IMR-90 (cell line): ENCODE measurements around the gene SCN8A. TPM values are rescaled to one million over a fixed set of nuclear protein-coding genes. Genes with fewer than 3 reads are reported as not detected.

Experiments used
- ATAC-seq: fragments of 200-7000 bp; cut with Tn5 transposase; 2 replicates; pipeline ENCODE4 v1.9.1; 2020; ENCODE audit warnings: low read depth, mild to moderate bottlenecking, moderate library complexity
- BruUV-seq: library from RNA; stranded (reverse); fragments of 400-500 nt; replicated peaks from 2 replicates; lab custom pipeline; 2021; lab: Mats Ljungman, UMichigan
- CTCF ChIA-PET: fragments of 300-600 bp; formaldehyde crosslinking; extraction: SDS; loops from one replicate; lab custom pipeline; 2021; ENCODE audit warnings: antibody characterized with exemption; lab: Yijun Ruan, JAX
- POLR2A ChIA-PET: fragments of 300-600 bp; sonication (Branson Sonifier 250); formaldehyde crosslinking; loops from one replicate; lab custom pipeline; 2022; ENCODE audit warnings: antibody characterized with exemption; ENCODE audit not compliant: unreplicated experiment; lab: Charles Lee
- DNase-seq: peaks from one replicate; pipeline ENCODE4 v3.0.0; 2013
- H2AFZ ChIP-seq: replicated peaks from 2 replicates; pipeline ENCODE3; 2013; ENCODE audit warnings: low read length, mild to moderate bottlenecking; ENCODE audit not compliant: poor library complexity
- H2AK5ac ChIP-seq: 2 replicates; pipeline ENCODE4 v1.6.1; 2013; ENCODE audit warnings: low read depth, low read length, inconsistent platforms
- H2AK9ac ChIP-seq: replicated peaks from 2 replicates; pipeline ENCODE3; 2013; ENCODE audit warnings: mild to moderate bottlenecking, low read depth, low read length, moderate library complexity; ENCODE audit not compliant: poor library complexity
- H2BK120ac ChIP-seq: 2 replicates; pipeline ENCODE4 v1.6.1; 2013; ENCODE audit warnings: low read depth, low read length, inconsistent platforms
- H2BK15ac ChIP-seq: 3 replicates; pipeline ENCODE4 v1.6.1; 2013; ENCODE audit warnings: low read depth, low read length, inconsistent platforms
- H2BK20ac ChIP-seq: 2 replicates; pipeline ENCODE4 v1.6.1; 2013; ENCODE audit warnings: low read depth, mild to moderate bottlenecking, inconsistent platforms, low read length, moderate library complexity
- H2BK5ac ChIP-seq: 2 replicates; pipeline ENCODE4 v1.6.1; 2013; ENCODE audit warnings: mild to moderate bottlenecking, low read depth, low read length, inconsistent platforms; ENCODE audit not compliant: poor library complexity, severe bottlenecking
- H3K14ac ChIP-seq: replicated peaks from 2 replicates; pipeline ENCODE4 v1.6.1; 2013; ENCODE audit warnings: low read depth, low read length, inconsistent platforms
- H3K18ac ChIP-seq: 2 replicates; pipeline ENCODE4 v1.6.1; 2013; ENCODE audit warnings: low read depth, low read length, control low read depth
- H3K23ac ChIP-seq: 2 replicates; pipeline ENCODE4 v1.6.1; 2013; ENCODE audit warnings: low read depth, low read length, inconsistent platforms
- H3K27ac ChIP-seq: 2 replicates; pipeline ENCODE4 v1.5.1; 2013; ENCODE audit warnings: mild to moderate bottlenecking, control low read depth, low read length; ENCODE audit not compliant: insufficient read depth
- H3K27me3 ChIP-seq: 2 replicates; pipeline ENCODE4 v1.6.1; 2013; ENCODE audit warnings: low read length; ENCODE audit not compliant: control insufficient read depth, insufficient read depth
- H3K36me3 ChIP-seq: 2 replicates; pipeline ENCODE4 v1.6.1; 2013; ENCODE audit warnings: low read length, mixed read lengths; ENCODE audit not compliant: control insufficient read depth, insufficient read depth
- H3K4ac ChIP-seq: 2 replicates; pipeline ENCODE4 v1.6.1; 2013; ENCODE audit warnings: low read depth, low read length, inconsistent platforms
- H3K4me1 ChIP-seq: 2 replicates; pipeline ENCODE4 v1.6.1; 2013; ENCODE audit warnings: low read length, mixed read lengths; ENCODE audit not compliant: control insufficient read depth, insufficient read depth
- H3K4me2 ChIP-seq: 2 replicates; pipeline ENCODE4 v1.6.1; 2013; ENCODE audit warnings: low read depth, mild to moderate bottlenecking, control low read depth, low read length, moderate library complexity
- H3K4me3 ChIP-seq: 2 replicates; pipeline ENCODE4 v1.5.1; 2013; ENCODE audit warnings: low read depth, mild to moderate bottlenecking, control low read depth, low read length, moderate library complexity; ENCODE audit not compliant: insufficient read depth
- H3K56ac ChIP-seq: 2 replicates; pipeline ENCODE4 v1.6.1; 2013; ENCODE audit warnings: low read length, inconsistent platforms; ENCODE audit not compliant: insufficient read depth; ENCODE audit errors: extremely low read depth
- H3K79me1 ChIP-seq, 2 experiments: 2 replicates each; pipeline ENCODE4 v1.6.1; 2013; ENCODE audit warnings: low read length in 2 of 2, inconsistent platforms in 1 of 2, low read depth in 1 of 2
- H3K9ac ChIP-seq: 2 replicates; pipeline ENCODE4 v1.6.1; 2013; ENCODE audit warnings: low read depth, low read length, control low read depth
- H3K9me1 ChIP-seq: 2 replicates; pipeline ENCODE4 v1.6.1; 2013; ENCODE audit warnings: low read length, inconsistent platforms; ENCODE audit not compliant: insufficient read depth
- H3K9me3 ChIP-seq: 2 replicates; pipeline ENCODE4 v1.6.1; 2013; ENCODE audit warnings: low read length; ENCODE audit not compliant: control insufficient read depth, insufficient read depth
- H4K20me1 ChIP-seq: 2 replicates; pipeline ENCODE4 v1.6.1; 2013; ENCODE audit warnings: low read length, inconsistent platforms; ENCODE audit not compliant: insufficient read depth
- H4K5ac ChIP-seq: 2 replicates; pipeline ENCODE4 v1.6.1; 2013; ENCODE audit warnings: mild to moderate bottlenecking, low read depth, low read length, control low read depth
- H4K8ac ChIP-seq, 2 experiments: 2 replicates each; pipeline ENCODE4 v1.6.1; 2013; ENCODE audit warnings: low read depth in 2 of 2, low read length in 2 of 2, control low read depth in 1 of 2, inconsistent platforms in 1 of 2
- H4K91ac ChIP-seq: 2 replicates; pipeline ENCODE4 v1.6.1; 2013; ENCODE audit warnings: low read depth, low read length, inconsistent platforms; ENCODE audit not compliant: insufficient read depth
- BHLHE40 ChIP-seq: fragments of 150-350 bp; IDR thresholded peaks from 2 replicates; pipeline ENCODE4 v1.6.1; 2016; ENCODE audit warnings: mild to moderate bottlenecking, low read depth, low read length
- CEBPB ChIP-seq: IDR thresholded peaks from 2 replicates; pipeline ENCODE4 v1.6.1; 2012; ENCODE audit warnings: low read depth, low read length, improper control_type of control experiment
- MAFK ChIP-seq: IDR thresholded peaks from 2 replicates; pipeline ENCODE4 v1.6.1; 2012; ENCODE audit warnings: low read depth, low read length, improper control_type of control experiment
- MXI1 ChIP-seq: IDR thresholded peaks from 2 replicates; pipeline ENCODE4 v1.6.1; 2012; ENCODE audit warnings: low read depth, mild to moderate bottlenecking, low read length, moderate library complexity, borderline replicate concordance
- NFE2L2 ChIP-seq: fragments of 150-350 bp; IDR thresholded peaks from 2 replicates; pipeline ENCODE4 v1.6.1; 2016; ENCODE audit warnings: low read depth, mild to moderate bottlenecking, low read length
- POLR2A ChIP-seq: IDR thresholded peaks from 2 replicates; pipeline ENCODE4 v1.6.1; 2012; ENCODE audit warnings: mild to moderate bottlenecking, low read depth, low read length
- RAD21 ChIP-seq: IDR thresholded peaks from 2 replicates; pipeline ENCODE4 v1.6.1; 2012; ENCODE audit warnings: low read length, improper control_type of control experiment
- RCOR1 ChIP-seq: IDR thresholded peaks from 2 replicates; pipeline ENCODE4 v1.6.1; 2012; ENCODE audit warnings: mild to moderate bottlenecking, low read length, improper control_type of control experiment; ENCODE audit not compliant: insufficient replicate concordance
- SMC3 ChIP-seq: fragments of 150-350 bp; IDR thresholded peaks from 2 replicates; pipeline ENCODE4 v1.6.1; 2016; ENCODE audit warnings: low read depth, mild to moderate bottlenecking, antibody characterized with exemption, low read length, moderate library complexity
- WGBS, 2 experiments: methylation state at CpG; one replicate each; pipeline versions ENCODE4 v1.1.5 to v1.1.7; 2013; ENCODE audit warnings: missing lambda C conversion rate in 2 of 2; ENCODE audit not compliant: insufficient read length in 1 of 2; ENCODE audit errors: extremely low coverage in 2 of 2; 5-methylcytosine and 5-hydroxymethylcytosine counted together
- dilution Hi-C: fragments of 300-500 bp; cut with HindIII; formaldehyde crosslinking; loops from one replicate; pipeline ENCODE4 v1.14.3; 2018; ENCODE audit warnings: low sequenced_read_pairs; ENCODE audit not compliant: unreplicated experiment
- in situ Hi-C: fragments of 300-500 bp; cut with MboI; formaldehyde crosslinking; loops from 3 replicates; pipeline ENCODE4 v1.14.3; 2019; ENCODE audit warnings: low sequenced_read_pairs, inconsistent platforms, mixed read lengths
- intact Hi-C: fragments of 100-400 bp; cut with micrococcal nuclease; formaldehyde crosslinking; loops from 2 replicates; pipeline ENCODE4 v1.10.0; 2022
- polyA plus RNA-seq, 3 experiments: library from polyadenylated mRNA; depleted of rRNA; stranded (reverse); fragments of >200 nt; gene quantifications; 2 replicates each; pipeline ENCODE4 v1.2.3, GENCODE V29; 2012; ENCODE audit warnings: low replicate concordance in 1 of 3
- total RNA-seq: library from RNA; depleted of rRNA; stranded (reverse); fragments of >200 nt; gene quantifications from 2 replicates; pipeline ENCODE4 v1.2.3, GENCODE V29; 2012
- TF ChIP-seq, protein P1 (sequence below): fragments of 150-350 bp; IDR thresholded peaks from 2 replicates; pipeline ENCODE4 v1.6.1; 2017; ENCODE audit warnings: mild to moderate bottlenecking, antibody characterized with exemption, low read length, low read depth
- TF ChIP-seq, protein P2 (sequence below): fragments of 150-350 bp; IDR thresholded peaks from 2 replicates; pipeline ENCODE4 v1.6.1; 2016; ENCODE audit warnings: low read depth, mild to moderate bottlenecking, low read length, moderate library complexity, borderline replicate concordance
- TF ChIP-seq, protein P3 (sequence below): conservative IDR thresholded peaks from 2 replicates; pipeline ENCODE4 v1.5.1; 2012; ENCODE audit warnings: mild to moderate bottlenecking, low read depth, low read length, improper control_type of control experiment

The SCN8A gene
- total and polyA plus RNA-seq, 2 of the 4 experiments (the other 2 are of a cell fraction), result 6.9 to 19.7 TPM

DNA sequence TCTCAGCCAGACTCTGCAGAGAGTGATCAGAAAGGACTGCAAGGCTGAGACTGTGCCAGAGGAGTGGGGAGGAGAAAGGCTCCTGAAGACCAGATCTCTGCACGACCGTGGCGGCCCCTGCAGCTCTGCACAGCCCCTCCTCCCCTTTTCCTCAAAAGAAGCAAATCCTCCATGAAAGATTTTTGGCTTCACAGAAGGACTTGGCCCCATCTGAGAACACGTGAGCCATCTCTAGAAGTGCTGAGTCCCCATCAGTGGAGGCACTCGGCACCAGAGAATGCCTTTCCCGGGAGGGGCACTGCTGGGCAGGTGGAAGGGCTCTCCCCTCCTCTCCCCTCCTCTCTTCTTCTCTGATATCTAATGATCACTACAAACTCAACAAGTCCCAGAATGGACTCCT lies 250.7 kb downstream of the SCN8A start:
- POLR2A ChIA-PET, result no interaction called here
- Histone ChIP-seq H2AK9ac (no peak overlapping the region), H4K20me1 (no peaks in the 10 kb centered on the region), H3K14ac (no peak overlapping the region), H3K27ac (no peak overlapping the region), H3K4me3 (no peak overlapping the region), H3K18ac (no peak overlapping the region), H3K4ac (no peak overlapping the region), H3K79me1 (no peaks in the 10 kb centered on the region), H3K9me1 (peaks cover 2% of the 10 kb centered on the region; the same call in 1 of the 2 replicates), H2BK120ac (no peak overlapping the region), H2AK5ac (no peak overlapping the region), H3K9me3 (no peaks in the 10 kb centered on the region), H3K9ac (no peak overlapping the region), H2BK5ac (no peak overlapping the region), H3K23ac (no peak overlapping the region), H3K27me3 (peaks cover 89% of the 10 kb centered on the region), H4K91ac (no peak overlapping the region), H4K5ac (no peak overlapping the region), H2BK15ac (no peak overlapping the region), H2AFZ (no peak overlapping the region), H2BK20ac (no peak overlapping the region), H3K4me1 (no peaks in the 10 kb centered on the region), H3K56ac (no peak overlapping the region), H4K8ac (no peak overlapping the region), H3K36me3 (no peaks in the 10 kb centered on the region), H3K4me2 (no peak overlapping the region)
- no peak for DNase-seq
- intact Hi-C loops (no loop called here), dilution Hi-C loops (no loop called here), in situ Hi-C loops (no loop called here)
- no TSS peak for BruUV-seq
- TF ChIP-seq, protein P1, sequence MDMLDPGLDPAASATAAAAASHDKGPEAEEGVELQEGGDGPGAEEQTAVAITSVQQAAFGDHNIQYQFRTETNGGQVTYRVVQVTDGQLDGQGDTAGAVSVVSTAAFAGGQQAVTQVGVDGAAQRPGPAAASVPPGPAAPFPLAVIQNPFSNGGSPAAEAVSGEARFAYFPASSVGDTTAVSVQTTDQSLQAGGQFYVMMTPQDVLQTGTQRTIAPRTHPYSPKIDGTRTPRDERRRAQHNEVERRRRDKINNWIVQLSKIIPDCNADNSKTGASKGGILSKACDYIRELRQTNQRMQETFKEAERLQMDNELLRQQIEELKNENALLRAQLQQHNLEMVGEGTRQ, result no peak
- TF ChIP-seq MXI1 (no peak), NFE2L2 (no peak), CEBPB (no peak), MAFK (no peak), BHLHE40 (no peak), RCOR1 (no peak), POLR2A (no peak), SMC3 (no peak), RAD21 (no peak)
- TF ChIP-seq, protein P2, sequence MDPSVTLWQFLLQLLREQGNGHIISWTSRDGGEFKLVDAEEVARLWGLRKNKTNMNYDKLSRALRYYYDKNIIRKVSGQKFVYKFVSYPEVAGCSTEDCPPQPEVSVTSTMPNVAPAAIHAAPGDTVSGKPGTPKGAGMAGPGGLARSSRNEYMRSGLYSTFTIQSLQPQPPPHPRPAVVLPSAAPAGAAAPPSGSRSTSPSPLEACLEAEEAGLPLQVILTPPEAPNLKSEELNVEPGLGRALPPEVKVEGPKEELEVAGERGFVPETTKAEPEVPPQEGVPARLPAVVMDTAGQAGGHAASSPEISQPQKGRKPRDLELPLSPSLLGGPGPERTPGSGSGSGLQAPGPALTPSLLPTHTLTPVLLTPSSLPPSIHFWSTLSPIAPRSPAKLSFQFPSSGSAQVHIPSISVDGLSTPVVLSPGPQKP, result no peak
- TF ChIP-seq, protein P3, sequence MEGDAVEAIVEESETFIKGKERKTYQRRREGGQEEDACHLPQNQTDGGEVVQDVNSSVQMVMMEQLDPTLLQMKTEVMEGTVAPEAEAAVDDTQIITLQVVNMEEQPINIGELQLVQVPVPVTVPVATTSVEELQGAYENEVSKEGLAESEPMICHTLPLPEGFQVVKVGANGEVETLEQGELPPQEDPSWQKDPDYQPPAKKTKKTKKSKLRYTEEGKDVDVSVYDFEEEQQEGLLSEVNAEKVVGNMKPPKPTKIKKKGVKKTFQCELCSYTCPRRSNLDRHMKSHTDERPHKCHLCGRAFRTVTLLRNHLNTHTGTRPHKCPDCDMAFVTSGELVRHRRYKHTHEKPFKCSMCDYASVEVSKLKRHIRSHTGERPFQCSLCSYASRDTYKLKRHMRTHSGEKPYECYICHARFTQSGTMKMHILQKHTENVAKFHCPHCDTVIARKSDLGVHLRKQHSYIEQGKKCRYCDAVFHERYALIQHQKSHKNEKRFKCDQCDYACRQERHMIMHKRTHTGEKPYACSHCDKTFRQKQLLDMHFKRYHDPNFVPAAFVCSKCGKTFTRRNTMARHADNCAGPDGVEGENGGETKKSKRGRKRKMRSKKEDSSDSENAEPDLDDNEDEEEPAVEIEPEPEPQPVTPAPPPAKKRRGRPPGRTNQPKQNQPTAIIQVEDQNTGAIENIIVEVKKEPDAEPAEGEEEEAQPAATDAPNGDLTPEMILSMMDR, result no peak
- ATAC-seq, result no peak
- CTCF ChIA-PET, result no interaction called here
- 43% methylated on average over 3 of the region's 6 CpGs; no CpG with 5 or more reads in 1 of the 2 experiments for WGBS, 2 experiments
